Stimulated activated naive B cell treated with anti-CD40 and anti-IgM and Interleukin-4, amounts not matched to agents 10 μg/mL and 1 μg/mL and 100 μg/mL, for 72 hours (primary cell): ENCODE data around the gene ANO9.
"Not testable (repeated sequence)": the region's sequence is repeated elsewhere in the genome, so short reads cannot be mapped to it uniquely, and the experiment has no call there.

Source experiments
- ATAC-seq, 2 donors: fragments of 150-1000 bp; cut with Tn5 transposase; replicated peaks; 2 replicates each; pipeline ENCODE4 v1.10.0; 2021; ENCODE audit warnings: moderate library complexity in 1 of 2
- DNase-seq: peaks from one replicate; pipeline ENCODE4 v3.0.0; 2021
- H3K27ac Mint-ChIP-seq: one replicate; pipeline ENCODE4 v1.8.0; 2022; ENCODE audit warnings: mild to moderate bottlenecking, mixed read lengths
- H3K27me3 Mint-ChIP-seq, 2 donors: one replicate each; pipeline ENCODE4 v1.8.0; 2022; ENCODE audit warnings: mixed read lengths in 2 of 2
- H3K36me3 Mint-ChIP-seq, 2 donors: one replicate each; pipeline ENCODE4 v1.8.0; 2022; ENCODE audit warnings: mixed read lengths in 2 of 2, mild to moderate bottlenecking in 1 of 2
- H3K4me1 Mint-ChIP-seq, 2 donors: one replicate each; pipeline ENCODE4 v1.8.0; 2022; ENCODE audit warnings: mixed read lengths in 2 of 2, mild to moderate bottlenecking in 1 of 2
- H3K4me3 Mint-ChIP-seq, 2 donors: one replicate each; pipeline ENCODE4 v1.8.0; 2022; ENCODE audit warnings: mild to moderate bottlenecking in 2 of 2, mixed read lengths in 2 of 2, moderate library complexity in 1 of 2
- H3K9me3 Mint-ChIP-seq, 2 donors: one replicate each; pipeline ENCODE4 v1.8.0; 2022; ENCODE audit warnings: mixed read lengths in 2 of 2, mild to moderate bottlenecking in 1 of 2

Gene ANO9

GRCh38 chr11:405323-405953 is 36.4 kb downstream of the ANO9 start:
- Mint-ChIP-seq H3K27ac (peak overlapping the region; percentile 70), H3K4me1 (peaks cover 3 to 11% of the 10 kb centered on the region in 2 donors), H3K9me3 (no peaks in the 10 kb centered on the region), H3K27me3 (peaks cover 13 to 14% of the 10 kb centered on the region in 2 donors), H3K4me3 (peak overlapping the region; percentile 18 to 67), H3K36me3 (peaks cover 0 to 4% of the 10 kb centered on the region in 2 donors)
- ATAC-seq (no peak), DNase-seq (no peak)

DNA sequence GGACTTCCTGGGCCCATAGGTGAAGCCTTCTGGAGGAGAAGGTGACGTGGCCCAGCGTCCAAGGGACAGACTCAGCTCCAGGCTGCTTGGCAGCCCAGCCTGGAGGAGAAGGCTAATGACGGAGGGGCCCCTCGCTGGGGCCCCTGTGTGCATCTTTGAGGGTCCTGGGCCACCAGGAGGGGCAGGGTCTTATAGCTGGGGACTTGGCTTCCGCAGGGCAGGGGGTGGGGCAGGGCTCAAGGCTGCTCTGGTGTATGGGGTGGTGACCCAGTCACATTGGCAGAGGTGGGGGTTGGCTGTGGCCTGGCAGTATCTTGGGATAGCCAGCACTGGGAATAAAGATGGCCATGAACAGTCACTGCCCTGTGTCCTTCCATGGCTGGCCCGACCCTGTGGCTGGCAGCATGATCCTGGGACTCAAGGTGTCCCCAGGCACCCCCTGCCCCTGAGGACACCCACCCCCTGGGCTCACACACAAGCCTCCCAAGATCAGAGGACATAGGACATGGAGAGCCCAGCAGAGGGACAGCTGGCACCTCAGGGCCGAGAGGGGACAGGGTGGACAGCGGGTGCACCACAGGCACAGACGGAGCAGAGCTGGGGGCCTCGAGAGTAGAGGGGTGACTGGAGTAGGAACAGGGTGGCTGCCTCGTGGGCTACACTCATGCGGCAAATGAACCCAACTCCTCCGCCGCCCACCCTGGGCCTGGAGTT is 37.1 kb downstream of the ANO9 start:
- Mint-ChIP-seq H3K9me3 (no peaks in the 10 kb centered on the region), H3K27ac (no peak overlapping the region), H3K36me3 (peaks cover 0 to 4% of the 10 kb centered on the region in 2 donors), H3K4me3 (no peak overlapping the region), H3K4me1 (peaks cover 4 to 13% of the 10 kb centered on the region in 2 donors), H3K27me3 (peaks cover 16 to 17% of the 10 kb centered on the region in 2 donors)
- DNase-seq (no peak), ATAC-seq (no peak)

- H3K27me3 Mint-ChIP-seq = peaks cover 20% of the 10 kb centered on the region in 2 donors
- no peak for ATAC-seq
- H3K36me3 Mint-ChIP-seq = peaks cover 0 to 4% of the 10 kb centered on the region in 2 donors
- DNase-seq = no peak
- H3K27ac Mint-ChIP-seq = no peak overlapping the region
- H3K4me3 Mint-ChIP-seq = no peak overlapping the region
- peaks cover 7 to 16% of the 10 kb centered on the region in 2 donors for H3K4me1 Mint-ChIP-seq
- H3K9me3 Mint-ChIP-seq = no peaks in the 10 kb centered on the region
Measured at GRCh38 chr11:403761-404431, 37.9 kb downstream of the ANO9 start.

DNA sequence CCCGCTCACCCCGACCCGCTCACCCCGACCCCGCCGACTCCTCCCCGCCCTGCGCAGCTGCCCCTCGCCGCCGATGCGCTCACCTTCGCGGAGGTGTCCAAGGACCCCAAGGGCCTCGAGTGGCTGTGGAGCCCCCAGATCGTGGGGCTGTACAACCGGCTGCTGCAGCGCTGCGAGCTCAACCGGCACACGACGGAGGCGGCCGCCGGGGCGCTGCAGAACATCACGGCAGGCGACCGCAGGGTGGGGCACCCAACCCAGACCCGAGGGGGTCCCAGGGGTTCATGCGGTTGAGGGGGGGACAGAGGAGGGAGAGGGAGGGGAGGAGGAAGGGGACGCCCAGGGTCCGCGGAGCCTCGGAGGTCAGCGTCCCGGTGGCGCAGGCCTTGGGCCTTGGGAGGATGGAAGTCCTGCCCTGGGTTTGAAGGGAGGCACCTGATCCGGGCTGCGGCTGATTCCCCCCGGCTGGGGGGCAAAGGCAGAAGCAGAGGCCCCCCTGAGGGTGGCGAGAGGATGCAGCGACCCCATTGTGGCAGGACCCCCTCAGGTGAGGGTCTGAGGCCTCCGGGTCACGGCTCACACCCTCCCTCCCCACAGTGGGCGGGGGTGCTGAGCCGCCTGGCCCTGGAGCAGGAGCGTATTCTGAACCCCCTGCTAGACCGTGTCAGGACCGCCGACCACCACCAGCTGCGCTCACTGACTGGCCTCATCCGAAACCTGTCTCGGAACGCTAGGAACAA is 38.6 kb downstream of the ANO9 start:
- Mint-ChIP-seq H3K36me3 (peaks cover 0 to 4% of the 10 kb centered on the region in 2 donors), H3K9me3 (no peaks in the 10 kb centered on the region), H3K27ac (no peak overlapping the region), H3K4me3 (no peak overlapping the region), H3K4me1 (peaks cover 10 to 16% of the 10 kb centered on the region in 2 donors), H3K27me3 (peaks cover 20 to 24% of the 10 kb centered on the region in 2 donors)
- DNase-seq (no peak), ATAC-seq (no peak)

- Mint-ChIP-seq H3K27me3 (peaks cover 20 to 24% of the 10 kb centered on the region in 2 donors), H3K4me1 (peaks cover 10 to 15% of the 10 kb centered on the region in 2 donors)
- H3K36me3 Mint-ChIP-seq, ATAC-seq, DNase-seq, H3K4me3 Mint-ChIP-seq, H3K27ac Mint-ChIP-seq, H3K9me3 Mint-ChIP-seq: not testable (repeated sequence)
Measured at GRCh38 chr11:401196-401595, 40.6 kb downstream of the ANO9 start.

DNA sequence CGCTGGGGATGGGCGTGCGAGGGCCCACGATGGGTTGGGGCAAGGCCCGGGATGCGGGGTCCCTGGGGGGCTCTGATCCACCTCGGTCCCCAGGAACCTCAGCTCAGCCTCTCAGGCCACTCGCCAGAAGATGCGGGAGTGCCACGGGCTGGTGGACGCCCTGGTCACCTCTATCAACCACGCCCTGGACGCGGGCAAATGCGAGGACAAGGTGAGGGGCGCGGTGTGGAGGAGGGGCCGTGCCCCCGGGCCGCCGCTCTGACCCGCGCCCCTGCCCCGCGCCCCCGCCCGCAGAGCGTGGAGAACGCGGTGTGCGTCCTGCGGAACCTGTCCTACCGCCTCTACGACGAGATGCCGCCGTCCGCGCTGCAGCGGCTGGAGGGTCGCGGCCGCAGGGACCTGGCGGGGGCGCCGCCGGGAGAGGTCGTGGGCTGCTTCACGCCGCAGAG is 41.5 kb downstream of the ANO9 start:
- Mint-ChIP-seq H3K27me3 (peaks cover 17 to 22% of the 10 kb centered on the region in 2 donors), H3K27ac (no peak overlapping the region), H3K9me3 (no peaks in the 10 kb centered on the region), H3K36me3 (peaks cover 0 to 1% of the 10 kb centered on the region in 2 donors), H3K4me3 (no peak overlapping the region), H3K4me1 (peaks cover 10 to 15% of the 10 kb centered on the region in 2 donors)
- no peak for DNase-seq
- no peak for ATAC-seq

GRCh38 chr11:399731-400211 is 42.0 kb downstream of the ANO9 start:
- peaks cover 14 to 20% of the 10 kb centered on the region in 2 donors for H3K27me3 Mint-ChIP-seq
- DNase-seq (no peak), ATAC-seq (no peak)
- no peaks in the 10 kb centered on the region for H3K36me3 Mint-ChIP-seq
- H3K4me1 Mint-ChIP-seq = peaks cover 10 to 14% of the 10 kb centered on the region in 2 donors
- no peak overlapping the region for H3K4me3 Mint-ChIP-seq
- no peak overlapping the region for H3K27ac Mint-ChIP-seq
- H3K9me3 Mint-ChIP-seq = no peaks in the 10 kb centered on the region

- H3K27ac Mint-ChIP-seq = peak overlapping the region; percentile 87
- peaks cover 11 to 14% of the 10 kb centered on the region in 2 donors for H3K27me3 Mint-ChIP-seq
- H3K4me3 Mint-ChIP-seq = no peak overlapping the region
- DNase-seq (no peak), ATAC-seq (no peak)
- H3K9me3 Mint-ChIP-seq = no peaks in the 10 kb centered on the region
- no peaks in the 10 kb centered on the region for H3K36me3 Mint-ChIP-seq
- H3K4me1 Mint-ChIP-seq = peaks cover 5 to 14% of the 10 kb centered on the region in 2 donors
Measured at GRCh38 chr11:398826-399225, 43.0 kb downstream of the ANO9 start.

DNA sequence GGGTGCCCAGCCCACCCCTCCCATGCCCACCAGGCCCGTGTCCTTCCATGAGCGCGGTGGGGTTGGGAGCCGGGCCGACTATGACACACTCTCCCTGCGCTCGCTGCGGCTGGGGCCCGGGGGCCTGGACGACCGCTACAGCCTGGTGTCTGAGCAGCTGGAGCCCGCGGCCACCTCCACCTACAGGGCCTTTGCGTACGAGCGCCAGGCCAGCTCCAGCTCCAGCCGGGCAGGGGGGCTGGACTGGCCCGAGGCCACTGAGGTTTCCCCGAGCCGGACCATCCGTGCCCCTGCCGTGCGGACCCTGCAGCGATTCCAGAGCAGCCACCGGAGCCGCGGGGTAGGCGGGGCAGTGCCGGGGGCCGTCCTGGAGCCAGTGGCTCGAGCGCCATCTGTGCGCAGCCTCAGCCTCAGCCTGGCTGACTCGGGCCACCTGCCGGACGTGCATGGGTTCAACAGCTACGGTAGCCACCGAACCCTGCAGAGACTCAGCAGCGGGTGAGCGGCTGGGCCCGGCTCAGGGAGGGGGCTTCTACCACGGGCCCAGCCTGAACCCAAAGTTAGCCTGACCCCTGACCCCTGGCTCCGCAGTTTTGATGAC is 44.8 kb downstream of the ANO9 start:
- ATAC-seq (peak; percentile 89 to 95), DNase-seq (peak; percentile 64)
- H3K4me1 Mint-ChIP-seq = peaks cover 5 to 14% of the 10 kb centered on the region in 2 donors
- peak overlapping the region; percentile 67 to 72 for H3K4me3 Mint-ChIP-seq
- no peaks in the 10 kb centered on the region for H3K9me3 Mint-ChIP-seq
- peaks cover 10 to 11% of the 10 kb centered on the region in 2 donors for H3K27me3 Mint-ChIP-seq
- H3K36me3 Mint-ChIP-seq = no peaks in the 10 kb centered on the region
- H3K27ac Mint-ChIP-seq = no peak overlapping the region

DNA sequence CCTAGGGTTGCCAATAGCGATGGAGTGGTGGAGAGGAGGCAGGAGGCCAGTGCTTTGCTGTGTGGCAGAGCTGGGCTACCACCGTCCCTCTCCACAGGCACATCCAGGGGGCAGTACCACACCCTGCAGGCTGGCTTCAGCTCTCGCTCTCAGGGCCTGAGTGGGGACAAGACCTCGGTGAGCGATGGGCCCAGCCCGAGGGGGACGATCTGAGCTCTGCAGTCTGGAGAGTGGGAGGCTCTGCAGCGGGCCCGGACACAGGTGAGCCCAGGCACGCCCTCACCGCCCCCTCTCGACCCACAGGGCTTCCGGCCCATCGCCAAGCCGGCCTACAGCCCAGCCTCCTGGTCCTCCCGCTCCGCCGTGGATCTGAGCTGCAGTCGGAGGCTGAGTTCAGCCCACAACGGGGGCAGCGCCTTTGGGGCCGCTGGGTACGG is 45.3 kb downstream of the ANO9 start:
- H3K36me3 Mint-ChIP-seq = no peaks in the 10 kb centered on the region
- H3K27me3 Mint-ChIP-seq = peaks cover 10 to 11% of the 10 kb centered on the region in 2 donors
- H3K27ac Mint-ChIP-seq = no peak overlapping the region
- H3K9me3 Mint-ChIP-seq = no peaks in the 10 kb centered on the region
- peak; percentile 48 to 56 for ATAC-seq
- H3K4me1 Mint-ChIP-seq = peaks cover 5 to 14% of the 10 kb centered on the region in 2 donors
- H3K4me3 Mint-ChIP-seq = peak overlapping the region; percentile 67 to 72
- DNase-seq = no peak

- Mint-ChIP-seq H3K27me3 (peaks cover 10 to 11% of the 10 kb centered on the region in 2 donors), H3K4me3 (no peak overlapping the region), H3K27ac (no peak overlapping the region), H3K9me3 (no peaks in the 10 kb centered on the region), H3K4me1 (peaks cover 5 to 14% of the 10 kb centered on the region in 2 donors), H3K36me3 (no peaks in the 10 kb centered on the region)
- ATAC-seq = no peak
- DNase-seq = no peak
Measured at GRCh38 chr11:395866-396265, 45.9 kb downstream of the ANO9 start.

DNA sequence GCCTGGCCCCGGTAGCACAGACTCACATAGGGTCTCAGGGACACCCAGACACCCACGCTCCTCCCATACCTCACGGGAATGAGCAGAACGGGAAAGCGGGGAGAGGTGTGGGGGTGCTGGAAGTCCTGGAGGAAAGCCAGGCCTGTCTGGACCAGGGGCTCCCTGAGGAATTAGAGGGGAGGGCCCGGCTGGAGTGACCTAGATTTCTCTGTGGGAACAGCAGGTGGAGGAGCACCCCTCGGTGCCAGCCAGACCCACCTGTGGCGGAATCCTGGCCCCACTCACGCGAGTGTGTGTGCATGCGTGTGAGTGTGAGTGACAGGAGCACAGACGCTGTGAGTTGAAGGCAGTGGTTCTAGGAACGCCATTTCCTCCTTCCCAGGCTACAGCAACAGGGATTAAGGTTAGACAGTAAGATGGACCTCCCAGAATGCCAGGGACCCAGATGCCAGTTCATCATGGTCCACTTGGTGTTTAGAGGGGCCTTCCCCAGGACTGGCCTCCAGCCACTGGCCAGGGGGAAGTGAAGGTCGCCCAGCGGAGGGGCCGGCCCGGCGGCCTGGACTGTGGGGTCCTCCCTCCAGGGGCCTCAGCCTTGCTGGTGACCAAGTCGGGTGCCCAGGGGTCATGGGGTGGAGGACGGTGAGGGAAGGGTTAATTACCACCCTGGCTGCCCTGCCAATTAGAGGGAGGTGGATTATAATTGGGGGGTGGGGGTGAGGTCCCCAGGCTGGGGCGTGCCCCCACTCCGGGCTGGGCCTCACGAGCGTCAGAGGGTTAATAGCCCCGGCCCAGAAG is 46.8 kb downstream of the ANO9 start:
- Mint-ChIP-seq H3K27me3 (peaks cover 10 to 11% of the 10 kb centered on the region in 2 donors), H3K4me1 (peaks cover 5 to 14% of the 10 kb centered on the region in 2 donors), H3K27ac (no peak overlapping the region), H3K9me3 (no peaks in the 10 kb centered on the region), H3K36me3 (no peaks in the 10 kb centered on the region), H3K4me3 (no peak overlapping the region)
- DNase-seq (no peak), ATAC-seq (no peak)
